22Rv1 (cell line): Measurements from ENCODE around the gene SHTN1.

Source experiments
- H3K27ac ChIP-seq: fragments of 450-650 bp; 2 replicates; pipeline ENCODE4 v1.5.1; 2017
- ZFX ChIP-seq: fragments of 450-650 bp; IDR thresholded peaks from 2 replicates; pipeline ENCODE4 v1.6.1; 2017; ENCODE audit warnings: antibody characterized with exemption, borderline replicate concordance
- TF ChIP-seq, protein P1 (sequence below): fragments of 450-650 bp; IDR thresholded peaks from 2 replicates; pipeline ENCODE4 v1.5.1; 2017; ENCODE audit warnings: mild to moderate bottlenecking

Gene SHTN1

DNA sequence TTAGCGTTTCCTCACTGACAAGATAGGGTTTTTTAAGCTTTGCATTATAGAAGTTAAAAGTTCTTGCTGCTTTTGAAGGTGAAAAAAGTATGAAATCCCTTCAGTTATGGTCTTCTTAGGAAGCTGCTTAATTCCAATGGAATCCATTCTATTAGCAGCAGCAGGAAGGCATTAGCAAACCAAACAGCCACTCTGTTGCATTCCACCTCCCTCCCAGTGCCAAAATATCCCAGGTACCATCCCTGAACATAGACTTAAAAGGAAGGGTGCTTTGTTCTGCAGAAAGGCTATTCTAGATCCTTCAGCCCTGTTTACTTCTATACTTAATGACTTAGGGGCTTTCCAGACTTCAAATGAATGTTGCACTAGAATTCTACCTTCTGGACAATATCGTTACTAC is 131.9 kb downstream of the SHTN1 start:
- H3K27ac ChIP-seq = no peak overlapping the region
- TF ChIP-seq, protein P1, sequence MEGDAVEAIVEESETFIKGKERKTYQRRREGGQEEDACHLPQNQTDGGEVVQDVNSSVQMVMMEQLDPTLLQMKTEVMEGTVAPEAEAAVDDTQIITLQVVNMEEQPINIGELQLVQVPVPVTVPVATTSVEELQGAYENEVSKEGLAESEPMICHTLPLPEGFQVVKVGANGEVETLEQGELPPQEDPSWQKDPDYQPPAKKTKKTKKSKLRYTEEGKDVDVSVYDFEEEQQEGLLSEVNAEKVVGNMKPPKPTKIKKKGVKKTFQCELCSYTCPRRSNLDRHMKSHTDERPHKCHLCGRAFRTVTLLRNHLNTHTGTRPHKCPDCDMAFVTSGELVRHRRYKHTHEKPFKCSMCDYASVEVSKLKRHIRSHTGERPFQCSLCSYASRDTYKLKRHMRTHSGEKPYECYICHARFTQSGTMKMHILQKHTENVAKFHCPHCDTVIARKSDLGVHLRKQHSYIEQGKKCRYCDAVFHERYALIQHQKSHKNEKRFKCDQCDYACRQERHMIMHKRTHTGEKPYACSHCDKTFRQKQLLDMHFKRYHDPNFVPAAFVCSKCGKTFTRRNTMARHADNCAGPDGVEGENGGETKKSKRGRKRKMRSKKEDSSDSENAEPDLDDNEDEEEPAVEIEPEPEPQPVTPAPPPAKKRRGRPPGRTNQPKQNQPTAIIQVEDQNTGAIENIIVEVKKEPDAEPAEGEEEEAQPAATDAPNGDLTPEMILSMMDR = no peak
- TF ChIP-seq ZFX = no peak

DNA sequence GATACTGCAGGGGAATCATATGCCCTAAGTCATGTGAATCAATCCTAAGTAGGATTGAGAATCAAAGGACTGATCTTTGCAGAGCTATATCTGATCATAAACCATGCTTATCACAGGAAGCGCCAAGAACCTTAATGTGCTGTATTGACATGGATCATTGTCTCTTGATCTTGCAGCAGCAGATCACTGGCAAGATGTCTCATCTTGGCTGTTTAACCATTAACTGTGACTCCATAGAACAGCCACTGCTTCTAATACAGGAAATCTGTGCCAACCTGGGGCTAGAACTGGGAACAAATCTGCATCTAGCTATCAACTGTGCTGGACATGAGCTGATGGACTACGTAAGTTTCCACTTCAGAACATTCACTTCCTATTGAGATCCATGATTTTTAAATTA is 134.0 kb downstream of the SHTN1 start:
- TF ChIP-seq, protein P1 = no peak
- no peak for TF ChIP-seq ZFX
- no peak overlapping the region for H3K27ac ChIP-seq

DNA sequence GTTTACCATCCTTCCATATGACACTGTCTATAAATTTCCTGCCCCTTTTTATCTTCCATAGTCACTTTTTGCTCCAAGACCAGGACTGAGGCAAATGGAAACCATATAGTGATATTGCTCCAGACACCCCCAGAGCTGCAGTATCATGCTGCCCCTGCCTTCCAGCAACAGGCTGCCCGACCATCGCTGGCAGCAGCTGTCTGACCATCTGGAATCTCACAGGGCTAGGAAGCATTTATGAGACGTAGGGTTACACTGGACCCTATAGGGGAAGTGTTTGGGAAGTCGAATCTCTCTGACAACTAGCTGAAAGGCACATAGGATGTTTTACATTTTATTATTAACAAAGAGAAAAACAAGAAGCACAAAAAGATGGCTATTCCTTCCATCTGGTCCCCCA is 136.3 kb downstream of the SHTN1 start:
- H3K27ac ChIP-seq = no peak overlapping the region
- no peak for TF ChIP-seq ZFX
- TF ChIP-seq, protein P1 = no peak

DNA sequence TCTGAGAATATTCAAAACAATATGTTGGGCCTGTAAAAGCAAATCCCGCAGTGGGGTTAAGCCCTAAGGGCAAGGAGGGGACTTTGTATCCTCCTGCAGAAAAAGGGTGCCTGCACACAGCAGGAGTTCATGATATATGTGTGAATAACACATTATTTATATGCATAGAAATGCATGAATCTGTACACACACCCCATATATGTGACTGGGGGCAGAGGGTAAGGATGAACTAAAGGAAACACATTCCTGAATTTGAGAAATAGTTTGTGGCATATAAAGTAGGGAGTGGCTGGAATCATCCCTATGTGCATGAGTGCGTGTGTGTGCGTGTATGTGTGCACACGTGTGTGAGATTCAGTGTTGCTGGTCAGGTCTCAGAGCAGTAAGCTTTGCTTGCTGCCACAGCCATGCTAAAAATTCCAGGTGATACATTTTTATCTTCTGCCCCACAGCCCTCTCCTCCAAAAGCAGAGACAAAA is 136.8 kb downstream of the SHTN1 start:
- no peak overlapping the region for H3K27ac ChIP-seq
- TF ChIP-seq, protein P1 = no peak
- no peak for TF ChIP-seq ZFX

DNA sequence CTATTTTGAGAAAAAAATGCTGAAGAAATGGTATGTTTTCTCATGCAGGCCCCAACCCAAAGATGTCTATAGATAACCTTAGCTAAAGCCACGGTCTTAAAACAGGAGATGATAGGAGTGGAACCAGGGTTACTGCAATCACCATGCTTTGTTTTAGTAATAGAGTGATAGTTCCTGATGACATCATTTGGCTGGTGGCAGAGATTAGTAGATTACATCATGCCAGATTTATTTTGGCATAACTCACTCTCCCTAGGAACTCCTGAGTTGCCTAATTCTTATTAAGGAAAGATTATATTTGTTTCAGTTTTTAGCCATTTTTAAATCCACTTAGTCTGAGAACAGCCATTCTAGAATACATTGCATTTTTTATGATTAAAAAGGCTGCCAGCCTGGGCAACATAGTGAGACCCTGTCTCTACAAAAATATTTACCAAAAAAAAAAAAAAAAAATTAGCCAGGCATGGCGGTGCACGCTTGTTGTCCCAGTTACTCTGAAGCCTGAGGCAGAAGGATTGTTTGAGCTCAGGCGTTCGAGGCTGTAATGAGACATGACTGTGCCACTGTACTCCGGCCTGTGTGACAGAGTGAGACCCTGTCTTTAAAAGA is 137.9 kb downstream of the SHTN1 start:
- no peak overlapping the region for H3K27ac ChIP-seq
- TF ChIP-seq ZFX = no peak
- TF ChIP-seq, protein P1 = no peak

DNA sequence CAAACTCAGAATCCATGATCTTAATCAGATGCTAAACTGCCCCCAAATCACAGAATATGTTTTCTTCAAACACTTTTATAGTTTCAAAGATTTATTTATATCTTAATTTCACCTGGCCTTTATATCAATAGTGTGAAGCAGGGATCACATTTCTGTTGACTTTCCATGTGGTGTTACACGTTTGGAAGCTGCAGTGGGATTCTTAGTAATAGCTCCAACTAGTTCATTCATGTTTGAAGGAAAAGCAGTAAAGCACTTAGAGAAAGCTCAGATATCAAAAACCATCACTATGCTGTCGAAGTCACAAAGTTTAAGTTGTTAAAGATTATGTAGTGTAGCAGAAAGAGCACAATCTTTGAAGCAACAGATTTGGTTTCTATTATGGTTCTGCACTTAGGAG is 138.9 kb downstream of the SHTN1 start:
- H3K27ac ChIP-seq = no peak overlapping the region
- TF ChIP-seq, protein P1 = no peak
- TF ChIP-seq ZFX = no peak

DNA sequence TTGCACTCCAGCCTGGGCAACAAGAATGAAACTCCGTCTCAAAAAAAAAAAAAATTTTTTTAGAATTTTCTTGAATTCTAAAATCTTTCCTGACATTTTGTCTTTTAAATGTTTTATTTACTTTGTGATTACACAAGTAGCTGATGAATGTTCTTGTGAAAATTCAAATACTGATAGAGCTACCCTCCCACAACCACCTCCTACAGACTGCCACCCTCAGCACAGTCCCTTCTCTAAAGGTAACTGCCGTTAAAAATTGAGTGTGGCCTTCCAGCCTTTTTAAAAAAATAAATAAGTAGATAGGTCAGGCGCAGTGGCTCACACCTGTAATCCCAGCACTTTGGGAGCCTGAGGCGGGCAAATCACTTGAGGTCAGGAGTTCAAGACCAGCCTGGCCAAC is 140.6 kb downstream of the SHTN1 start:
- no peak overlapping the region for H3K27ac ChIP-seq
- TF ChIP-seq, protein P1 = no peak
- no peak for TF ChIP-seq ZFX
